Measurements from ENCODE around the gene DSCAML1. TPM values are rescaled to one million over a fixed set of nuclear protein-coding genes. Genes with fewer than 3 reads are reported as not detected.

Gene DSCAML1
- total RNA-seq, 1 experiment from 2014 or later = not detected

DNA sequence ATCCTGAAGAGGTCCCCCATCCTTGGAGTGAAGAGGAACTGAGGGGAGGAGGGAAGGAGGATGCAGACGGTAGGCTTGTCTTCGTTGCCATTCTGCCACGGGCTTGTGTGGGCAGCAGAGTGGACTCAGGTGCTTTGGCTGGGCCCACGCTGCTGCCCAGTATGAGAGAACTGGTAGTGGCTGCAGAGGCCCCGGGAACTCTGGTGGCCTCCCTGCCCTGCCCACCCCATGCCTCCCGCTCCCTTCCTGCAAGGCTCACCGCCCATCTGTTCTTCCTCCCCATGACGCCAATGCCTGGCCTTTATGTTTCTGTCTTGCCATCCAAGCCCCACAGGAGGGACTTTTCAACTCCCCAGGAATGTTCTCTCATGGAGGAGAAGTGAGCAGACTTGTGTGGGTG, 157.4 kb downstream of the DSCAML1 start:
- H3K9me2 ChIP-seq (ENCODE audit: insufficient read depth) = no peaks in the 10 kb centered on the region
- no peaks in the 10 kb centered on the region for H4K20me1 ChIP-seq (ENCODE audit: insufficient read depth)
- peaks cover 50% of the 10 kb centered on the region for H3K27me3 ChIP-seq (ENCODE audit: insufficient read depth, low read length)
- CTCF ChIA-PET = no interaction called here
- POLR2A ChIA-PET = no interaction called here
- DNase-seq (ENCODE audit: low read depth, low spot score) (no peak), ATAC-seq (no peak)
- TF ChIP-seq SIN3A (IDR thresholded peaks at IDR 0.05; ENCODE audit: low read depth) = no peak
- no peak for TF ChIP-seq EZH2 (IDR thresholded peaks at IDR 0.05)
- no peak for TF ChIP-seq CEBPB (IDR thresholded peaks at IDR 0.05; ENCODE audit: low read depth)
- no peak for TF ChIP-seq ZNF274 (IDR thresholded peaks at IDR 0.05; ENCODE audit: low read depth, low read length)
- TF ChIP-seq MAX (IDR thresholded peaks at IDR 0.05) = no peak
- TF ChIP-seq ATF3 (IDR thresholded peaks at IDR 0.05) = no peak
- no peak for TF ChIP-seq ZFX (IDR thresholded peaks at IDR 0.05)
- TF ChIP-seq POLR2AphosphoS5 (IDR thresholded peaks at IDR 0.05; ENCODE audit: low read depth, low read length) = no peak
- no peak for TF ChIP-seq CTCF (IDR thresholded peaks at IDR 0.05 in 2 of 3, conservative IDR thresholded peaks at IDR 0.05 in 1 of 3; ENCODE audit: borderline replicate concordance in 1 of 3, insufficient read depth in 1 of 3, low read depth in 2 of 3, low read length in 2 of 3)
- TF ChIP-seq ELF1 (IDR thresholded peaks at IDR 0.05; ENCODE audit: borderline replicate concordance, low read depth) = no peak
- no peak for TF ChIP-seq ZBTB33 (IDR thresholded peaks at IDR 0.05; ENCODE audit: extremely low read depth, insufficient replicate concordance, low read length)
- no peak for TF ChIP-seq RAD21 (IDR thresholded peaks at IDR 0.05; ENCODE audit: low read depth)
- no peak for TF ChIP-seq EZH2phosphoT487 (IDR thresholded peaks at IDR 0.05; ENCODE audit: borderline replicate concordance)
- TF ChIP-seq FOSL1 (IDR thresholded peaks at IDR 0.05; ENCODE audit: low read depth) = no peak
- TF ChIP-seq EGR1 (IDR thresholded peaks at IDR 0.05; ENCODE audit: low read depth) = no peak
- no peaks in the 10 kb centered on the region for H3K9me3 ChIP-seq (ENCODE audit: control insufficient read depth in 1 of 2, insufficient read depth in 1 of 2, low read depth in 1 of 2, low read length in 2 of 2)
- no TSS peak for BruUV-seq (replicated peaks)
- no peak overlapping the region for H3K4me2 ChIP-seq (ENCODE audit: low read length)
- intact Hi-C loops (cut with micrococcal nuclease) = no loop called here
- no peak overlapping the region for H3K9ac ChIP-seq (ENCODE audit: low read length)
- H3K4me1 ChIP-seq (ENCODE audit: control insufficient read depth in 1 of 2, insufficient read depth in 2 of 2, low read length in 2 of 2) = no peaks in the 10 kb centered on the region
- no peak overlapping the region for H2AFZ ChIP-seq (ENCODE audit: low read depth, low read length, poor library complexity, severe bottlenecking)
- no peaks in the 10 kb centered on the region for H3K36me3 ChIP-seq (ENCODE audit: control insufficient read depth in 1 of 2, insufficient read depth in 2 of 2, low read length in 2 of 2)
- no peak overlapping the region for H3K4me3 ChIP-seq (replicated peaks in 1 of 2; ENCODE audit: low read depth in 1 of 2, low read length in 2 of 2)
- no peaks in the 10 kb centered on the region for H3K79me2 ChIP-seq (ENCODE audit: insufficient read depth, low read length)
- RAD21 ChIA-PET (ENCODE audit: low non-redundant PET in 1 of 2, low total read pairs in 2 of 2, uncharacterized antibody in 2 of 2, unreplicated experiment in 2 of 2) = interaction anchor here in 1 of 2 experiments (0.6 kb wide), 1 partner anchor 33 kb away, joined by 3 read pairs; no protein-coding TSS in a partner anchor
- no peak overlapping the region for H3K27ac ChIP-seq (ENCODE audit: low read depth, low read length)

All from HCT116 (cell line).